Fibroblast of peridontal ligament (primary cell): Measurements from ENCODE around the gene CMTM4.
"Not testable (repeated sequence)": the region's sequence is repeated elsewhere in the genome, so short reads cannot be mapped to it uniquely, and the experiment has no call there.

ENCODE experiments used
- DNase-seq: peaks from one replicate; pipeline ENCODE4 v3.0.0-alpha.2; 2010; ENCODE audit errors: extremely low read depth

The CMTM4 gene

DNA sequence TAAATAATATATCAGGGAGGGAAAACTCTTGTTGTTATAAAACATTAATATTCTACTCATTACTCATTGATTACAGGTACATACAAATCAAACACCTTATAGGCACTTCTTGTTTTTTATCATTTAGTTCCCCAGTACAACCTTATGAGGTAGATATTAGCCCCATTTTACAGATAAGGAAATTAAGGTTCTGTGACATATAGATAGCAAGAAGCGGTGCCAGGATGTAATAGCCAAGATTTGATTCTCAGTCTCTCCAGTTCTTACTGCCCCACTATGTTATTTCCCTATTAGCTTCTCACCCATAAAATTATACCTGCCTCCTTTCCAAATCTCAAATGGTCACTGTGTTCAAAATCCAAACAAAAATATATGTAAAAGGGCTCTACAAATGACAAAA, 55.2 kb downstream of the CMTM4 start:
- no peak for DNase-seq

- DNase-seq, result no peak
Observed at GRCh38 chr16:66640724-66641314, 55.7 kb downstream of the CMTM4 start.

GRCh38 chr16:66639091-66639885, 57.3 kb downstream of the CMTM4 start:
- DNase-seq, result peak; percentile 47

- no peak for DNase-seq
Observed at GRCh38 chr16:66637806-66638205, 58.7 kb downstream of the CMTM4 start.

- DNase-seq, result no peak
Observed at GRCh38 chr16:66636199-66636598, 60.3 kb downstream of the CMTM4 start.

DNA sequence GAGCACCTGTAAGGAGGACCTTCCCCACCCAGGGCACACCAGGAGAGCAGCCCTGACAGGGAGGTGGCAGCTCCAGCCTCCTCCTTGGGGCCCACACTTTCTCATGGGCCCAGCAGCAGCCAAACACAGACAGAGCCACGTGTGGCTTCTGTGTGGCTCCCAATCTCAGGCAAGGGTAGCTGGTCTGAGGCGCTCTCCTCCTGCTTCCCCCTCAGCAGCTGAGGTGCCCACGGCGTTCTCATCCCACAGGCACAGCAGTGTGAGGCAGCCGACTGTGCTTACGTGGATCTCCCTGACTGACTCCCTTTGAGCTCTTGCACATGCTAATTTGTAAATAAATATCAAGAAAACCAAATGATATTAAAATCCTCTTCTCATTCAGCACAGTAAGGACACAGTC, 61.1 kb downstream of the CMTM4 start:
- no peak for DNase-seq

GRCh38 chr16:66634527-66635196, 61.9 kb downstream of the CMTM4 start:
- no peak for DNase-seq

GRCh38 chr16:66631558-66631957, 65.0 kb downstream of the CMTM4 start:
- DNase-seq, result not testable (repeated sequence)

DNA sequence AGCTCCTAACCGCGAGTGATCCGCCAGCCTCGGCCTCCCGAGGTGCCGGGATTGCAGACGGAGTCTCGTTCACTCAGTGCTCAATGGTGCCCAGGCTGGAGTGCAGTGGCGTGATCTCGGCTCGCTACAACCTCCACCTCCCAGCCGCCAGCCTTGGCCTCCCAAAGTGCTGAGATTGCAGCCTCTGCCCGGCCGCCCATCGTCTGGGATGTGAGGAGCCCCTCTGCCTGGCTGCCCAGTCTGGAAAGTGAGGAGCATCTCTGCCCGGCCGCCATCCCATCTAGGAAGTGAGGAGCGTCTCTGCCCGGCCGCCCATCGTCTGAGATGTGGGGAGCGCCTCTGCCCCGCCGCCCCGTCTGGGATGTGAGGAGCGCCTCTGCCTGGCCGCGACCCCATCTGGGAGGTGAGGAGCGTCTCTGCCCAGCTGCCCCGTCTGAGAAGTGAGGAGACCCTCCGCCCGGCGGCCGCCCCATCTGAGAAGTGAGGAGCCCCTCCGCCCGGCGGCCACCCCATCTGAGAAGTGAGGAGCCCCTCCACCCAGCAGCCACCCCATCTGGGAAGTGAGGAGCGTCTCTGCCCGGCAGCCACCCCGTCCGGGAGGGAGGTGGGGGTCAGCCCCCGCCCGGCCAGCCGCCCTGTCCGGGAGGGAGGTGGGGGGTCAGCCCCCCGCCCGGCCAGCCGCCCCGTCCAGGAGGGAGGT, 65.8 kb downstream of the CMTM4 start:
- DNase-seq, result not testable (repeated sequence)

- no peak for DNase-seq
Observed at GRCh38 chr16:66629856-66630255, 66.7 kb downstream of the CMTM4 start.

DNA sequence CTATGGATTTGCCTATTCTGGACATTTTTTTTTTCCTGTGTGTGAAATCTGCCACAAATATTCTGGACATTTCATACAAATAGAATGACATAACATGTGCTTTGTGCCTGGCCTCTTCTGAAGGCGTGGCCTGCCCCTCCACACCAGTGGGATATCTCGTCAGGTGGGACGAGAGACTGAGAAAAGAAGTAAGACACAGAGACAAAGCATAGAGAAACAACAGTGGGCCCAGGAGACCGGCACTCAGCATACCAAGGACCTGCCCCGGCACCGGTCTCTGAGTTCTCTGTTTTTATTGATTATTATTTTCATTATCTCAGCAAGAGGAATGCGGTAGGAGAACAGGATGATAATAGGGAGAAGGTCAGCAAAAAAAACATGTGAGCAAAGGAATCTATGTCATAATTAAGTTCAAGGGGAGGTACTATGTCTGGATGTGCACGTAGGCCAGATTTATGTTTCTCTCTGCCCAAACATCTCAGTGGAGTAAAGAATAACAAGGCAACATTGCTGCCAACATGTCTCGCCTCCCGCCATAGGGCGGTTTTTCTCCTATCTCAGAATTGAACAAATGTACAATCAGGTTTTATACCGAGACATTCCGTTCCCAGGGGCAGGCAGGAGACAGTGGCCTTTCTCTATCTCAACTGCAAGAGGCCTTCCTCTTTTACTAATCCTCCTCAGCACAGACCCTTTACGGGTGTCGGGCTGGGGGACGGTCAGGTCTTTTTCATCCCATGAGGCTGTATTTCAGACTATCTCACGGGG, 68.7 kb downstream of the CMTM4 start:
- DNase-seq, result not testable (repeated sequence)

GRCh38 chr16:66623755-66624154, 72.8 kb downstream of the CMTM4 start:
- DNase-seq, result peak; percentile 44

- DNase-seq, result peak; percentile 22
Observed at GRCh38 chr16:66622863-66623262, 73.7 kb downstream of the CMTM4 start.

DNA sequence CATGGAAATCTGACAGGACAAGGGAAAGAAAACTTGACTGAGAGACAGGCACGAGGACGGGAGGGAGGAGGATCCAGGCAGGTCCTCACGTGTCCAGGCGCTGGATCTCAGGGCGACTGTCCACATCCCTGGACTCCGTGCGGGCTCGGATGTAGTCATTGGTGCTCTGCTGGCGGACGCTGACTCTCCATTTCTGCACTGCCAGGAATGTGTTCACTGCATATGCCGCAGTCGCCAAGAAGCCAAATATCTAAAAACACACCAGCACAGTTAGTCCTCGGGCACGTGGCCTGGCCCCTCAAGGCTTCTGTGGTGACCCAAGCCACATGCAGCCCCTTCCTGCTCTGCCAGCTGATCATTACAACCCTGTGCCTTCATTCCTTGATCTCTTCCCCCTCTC, 74.6 kb downstream of the CMTM4 start:
- no peak for DNase-seq

DNA sequence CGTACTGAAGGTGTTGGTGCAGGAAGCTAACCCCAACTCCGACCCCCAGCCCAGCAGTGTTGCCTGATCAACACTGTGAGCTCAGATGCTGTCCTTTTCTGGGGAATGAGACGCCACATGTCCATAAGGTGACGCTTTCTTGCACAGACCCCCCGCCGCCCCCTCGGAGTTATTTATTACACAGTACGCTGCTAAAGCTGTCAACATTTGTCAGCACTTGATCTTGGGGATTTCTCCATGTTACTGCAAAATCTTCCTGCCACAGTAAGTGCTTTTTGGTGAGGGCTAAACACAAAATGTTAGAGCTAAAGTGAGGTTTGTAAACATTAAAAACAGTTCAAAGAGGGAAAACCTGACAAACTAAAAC, 76.1 kb downstream of the CMTM4 start:
- DNase-seq, result no peak

DNA sequence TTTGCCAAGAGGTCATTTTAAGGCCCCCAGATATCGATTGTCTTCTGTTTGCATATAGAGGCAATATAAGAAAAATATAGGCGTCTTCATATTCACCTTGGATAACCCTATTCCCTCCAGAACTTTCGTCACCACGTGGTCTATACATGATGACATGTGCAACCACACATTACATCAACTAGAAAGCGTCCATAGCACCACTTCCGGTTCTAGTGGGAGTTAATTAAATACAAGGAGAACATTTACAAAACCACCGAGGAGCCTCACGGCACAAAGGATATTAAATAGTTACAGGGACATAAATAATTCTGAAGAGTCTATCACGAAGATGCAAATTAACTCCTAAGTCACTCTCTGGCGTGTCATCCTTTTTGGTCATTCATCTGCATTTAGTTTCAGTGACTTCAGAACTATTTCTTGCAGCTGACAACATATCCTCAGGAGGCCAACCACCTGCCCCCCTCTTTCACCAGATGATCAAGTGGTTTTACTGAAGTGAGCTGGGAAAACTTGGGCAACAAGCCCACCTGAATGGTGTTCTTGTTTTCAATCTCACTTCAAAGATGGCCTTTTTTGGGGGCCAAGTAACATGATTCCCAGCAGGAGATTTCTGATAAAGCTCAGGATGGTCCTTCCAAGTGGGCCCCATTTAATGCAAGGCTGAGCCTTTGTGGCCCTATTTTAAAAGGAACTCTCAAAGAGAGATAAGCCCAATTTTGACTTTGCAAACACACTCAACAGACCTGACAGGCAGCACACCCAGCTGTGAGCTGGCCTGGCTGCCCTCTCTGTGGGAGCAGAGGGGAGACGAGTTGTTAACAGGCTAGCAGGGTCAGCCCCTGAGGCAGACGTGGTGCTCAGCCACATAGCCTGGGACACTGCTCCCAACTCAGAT, 76.8 kb downstream of the CMTM4 start:
- DNase-seq, result peak; percentile 76

DNA sequence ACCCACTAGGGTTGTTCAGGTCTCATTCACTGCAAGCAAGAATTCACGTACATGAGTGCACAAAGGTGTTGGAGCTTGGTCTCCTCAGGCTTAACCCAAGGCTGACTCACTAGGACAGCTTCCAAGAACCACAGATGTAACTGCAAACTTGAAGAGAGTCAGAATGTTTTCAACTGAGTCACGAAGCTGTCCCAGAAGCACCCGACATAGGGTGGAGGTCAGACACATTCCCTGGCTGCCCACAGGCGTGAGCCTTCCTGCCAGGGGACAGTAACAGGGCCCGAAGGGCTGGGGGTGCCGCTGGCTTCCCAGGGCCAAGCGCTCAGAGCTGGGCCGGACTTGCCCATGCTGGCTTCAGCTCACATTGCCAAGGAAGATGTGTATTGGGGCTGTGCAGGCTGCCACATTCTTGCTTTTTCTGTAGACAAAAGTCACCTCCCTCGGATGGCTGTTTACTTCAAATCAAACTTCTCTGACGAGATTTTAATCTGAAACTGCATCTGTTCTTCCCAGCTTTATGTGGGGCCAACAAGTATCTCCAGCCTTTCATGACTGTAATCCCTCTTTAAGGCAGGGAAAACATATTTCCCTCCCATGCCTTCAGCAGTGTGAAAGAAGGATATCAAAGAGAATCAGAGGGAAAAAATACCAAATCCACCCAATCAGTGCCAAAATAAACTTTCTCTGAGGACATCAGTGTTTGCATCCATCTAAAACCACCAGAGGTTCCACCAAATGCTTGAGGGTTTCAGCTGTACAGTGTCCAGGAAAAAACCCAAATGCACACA, 77.8 kb downstream of the CMTM4 start:
- peak; percentile 93 for DNase-seq

DNA sequence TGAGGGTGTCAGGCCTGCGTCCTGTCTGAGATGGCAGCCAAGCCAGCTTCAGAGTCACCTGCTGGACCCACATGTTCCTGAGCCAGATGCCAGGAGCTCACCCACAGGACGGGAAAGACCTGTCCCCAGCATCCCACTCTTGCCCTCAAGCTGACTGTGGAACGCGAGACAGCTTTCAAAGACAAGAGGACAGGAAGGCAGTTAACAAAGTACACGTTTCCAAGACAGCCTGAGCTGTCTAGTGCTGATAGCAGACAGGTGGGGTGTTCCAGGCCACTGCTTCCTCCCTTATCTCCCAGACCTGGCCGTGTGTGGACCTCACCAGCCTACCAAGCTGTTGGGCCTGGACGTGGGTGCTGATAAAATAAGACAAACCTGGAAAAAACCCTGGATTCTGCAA, 78.8 kb downstream of the CMTM4 start:
- no peak for DNase-seq

GRCh38 chr16:66617010-66617434, 79.5 kb downstream of the CMTM4 start:
- DNase-seq, result no peak

- no peak for DNase-seq
Observed at GRCh38 chr16:66616592-66616991, 80.0 kb downstream of the CMTM4 start.
